Heart left ventricle (tissue), 13 donors: ENCODE results near the gene GSPT1.

Experiments used
- CTCF ChIP-seq, 12 donors: fragments of 200-600 bp; sonication (generic) in 4 of 12; IDR thresholded peaks; one replicate each; pipeline versions ENCODE4 v1.5.0 to v1.8.0; 2018 to 2022; ENCODE audit warnings: antibody characterized with exemption in 12 of 12, mild to moderate bottlenecking in 5 of 12
- POLR2A ChIP-seq, 2 donors: fragments of 450-650 bp; IDR thresholded peaks; one replicate each; pipeline ENCODE4 v1.6.1; 2017; ENCODE audit warnings: antibody characterized with exemption in 2 of 2, mild to moderate bottlenecking in 2 of 2, moderate library complexity in 2 of 2
- donor health status: ischemic (EF 13 %, LVEDD 7.1; RV severe dilation, severe dysfunction).
- donor health status: DM: no; HTN: yes; CAD: no.
- donor health status: DM: no; HTN: no; CAD: no.
- donor health status: ischemic (EF 25% LVEDD 6.9; RV normal size, moderate dysfunction).
- donor health status: ischemic (EF 25% LVEDD 5.7; RV mildly dilated, moderate dysfunction).
- donor health status: ischemic (EF 35%, LVEDD 5.7; RV mildly dilated, moderate dysfunction).
- donor health status: nonischemic (EF 11% LVEDD 7.7; RV severe dilation, severe dysfunction).
- donor health status: DM: yes; HTN: yes; CAD: no.
- donor health status: PGD.
- donor health status: ischemic (EF 29% LVEDD 5.4; RV normal size, mild dysfunction).
- donor health status: nonischemic (EF 23%, LVEDD 6.1; RV moderate dilation, normal function).

GRCh38 chr16:11868412-11868980 lies 47.3 kb downstream of the GSPT1 start:
- no peak for TF ChIP-seq CTCF (IDR thresholded peaks at IDR 0.05)
- TF ChIP-seq POLR2A (IDR thresholded peaks at IDR 0.05) = no peak
